Panc1 (cell line): ENCODE measurements around the gene CAV2. TPM values are rescaled to one million over a fixed set of nuclear protein-coding genes. Genes with fewer than 3 reads are reported as not detected.
A peak's percentile ranks its signal among the peaks of the same experiment; 100 is the strongest.

Experiments used
- ATAC-seq: fragments of 200-7000 bp; cut with Tn5 transposase; 2 replicates; pipeline ENCODE4 v1.9.1; 2020; ENCODE audit warnings: mild to moderate bottlenecking, moderate library complexity
- BruUV-seq: library from RNA; stranded (reverse); fragments of 400-500 nt; replicated peaks from 2 replicates; lab custom pipeline; 2021; lab: Mats Ljungman, UMichigan
- CTCF ChIA-PET: fragments of 300-600 bp; sonication (Branson Sonifier 250); formaldehyde crosslinking; loops from one replicate; lab custom pipeline; 2022; ENCODE audit warnings: antibody characterized with exemption; lab: Charles Lee
- POLR2A ChIA-PET: fragments of 300-600 bp; sonication (Branson Sonifier 250); formaldehyde crosslinking; loops from one replicate; lab custom pipeline; 2022; ENCODE audit warnings: antibody characterized with exemption; lab: Charles Lee
- DNase-seq: peaks from one replicate; pipeline ENCODE4 v3.0.0-alpha.2; 2010; ENCODE audit warnings: low read depth, low spot score
- H3K27ac ChIP-seq: 2 replicates; pipeline ENCODE4 v1.5.1; 2011; ENCODE audit warnings: mild to moderate bottlenecking, low read length, inconsistent platforms
- H3K27me3 ChIP-seq: fragments of 200-500 bp; sonication (Bioruptor generic); 2 replicates; pipeline ENCODE4 v1.6.0; 2014; ENCODE audit warnings: low read length, inconsistent platforms; ENCODE audit not compliant: control insufficient read depth, insufficient read depth
- H3K36me3 ChIP-seq: fragments of 200-500 bp; sonication (Bioruptor generic); 2 replicates; pipeline ENCODE4 v1.5.1; 2014; ENCODE audit warnings: inconsistent platforms, mild to moderate bottlenecking, low read length, moderate library complexity; ENCODE audit not compliant: control insufficient read depth, insufficient read depth
- H3K4me1 ChIP-seq: 2 replicates; pipeline ENCODE4 v1.5.1; 2011; ENCODE audit warnings: inconsistent platforms, mild to moderate bottlenecking, low read length, moderate library complexity; ENCODE audit not compliant: control insufficient read depth, insufficient read depth
- H3K4me3 ChIP-seq, 2 experiments: 2 replicates each; pipeline ENCODE4 v1.5.1; 2011 to 2012; ENCODE audit warnings: low read depth in 2 of 2, low read length in 2 of 2, mild to moderate bottlenecking in 2 of 2, inconsistent platforms in 1 of 2, moderate library complexity in 1 of 2
- H3K9me3 ChIP-seq: fragments of 200-500 bp; sonication (Bioruptor generic); 2 replicates; pipeline ENCODE4 v1.5.1; 2014; ENCODE audit warnings: low read depth, mild to moderate bottlenecking, inconsistent platforms, low read length, moderate library complexity; ENCODE audit not compliant: control insufficient read depth, insufficient read depth
- CTCF ChIP-seq: fragments of 450-650 bp; IDR thresholded peaks from 2 replicates; pipeline ENCODE4 v1.5.1; 2017; ENCODE audit warnings: mild to moderate bottlenecking
- POLR2AphosphoS5 ChIP-seq: IDR thresholded peaks from 2 replicates; pipeline ENCODE4 v1.6.1; 2012; ENCODE audit warnings: mild to moderate bottlenecking, low read depth, low read length, moderate library complexity
- REST ChIP-seq, 2 experiments: IDR thresholded peaks; 2 replicates each; pipeline ENCODE4 v1.6.1; 2011 to 2012; ENCODE audit warnings: low read depth in 2 of 2, control low read depth in 1 of 2, low read length in 1 of 2, mild to moderate bottlenecking in 1 of 2, moderate library complexity in 1 of 2; ENCODE audit not compliant: insufficient read depth in 1 of 2
- SIN3A ChIP-seq: IDR thresholded peaks from 2 replicates; pipeline ENCODE4 v1.6.1; 2012; ENCODE audit warnings: low read depth, mild to moderate bottlenecking, low read length, moderate library complexity, borderline replicate concordance; ENCODE audit not compliant: insufficient read depth
- TCF7L2 ChIP-seq: IDR thresholded peaks from 2 replicates; pipeline ENCODE4 v1.6.1; 2011; ENCODE audit warnings: mild to moderate bottlenecking, low read depth, low read length, inconsistent platforms
- in situ Hi-C: cut with HindIII; loops from 2 replicates; pipeline ENCODE4 v1.10.0; 2016; ENCODE audit warnings: low sequenced_read_pairs, low pct_unique_long_range_greater_than_20kb
- intact Hi-C: fragments of 100-400 bp; cut with micrococcal nuclease; formaldehyde crosslinking; loops from one replicate; pipeline ENCODE4 v1.10.0; 2022; ENCODE audit not compliant: unreplicated experiment
- total RNA-seq: library from RNA; stranded (reverse); gene quantifications from one replicate; pipeline ENCODE4 v1.2.1, GENCODE V29; 2021; ENCODE audit not compliant: unreplicated experiment

Gene CAV2
- total RNA-seq, 1 experiment from 2014 or later = 217 TPM

GRCh38 chr7:116540743-116541142 is 41.2 kb downstream of the CAV2 start:
- ATAC-seq = peak; percentile 47
- H3K4me1 ChIP-seq = peaks cover 83% of the 10 kb centered on the region
- H3K27ac ChIP-seq = peak overlapping the region; percentile 82
- ChIA-PET POLR2A (no interaction called here), CTCF (no interaction called here)
- TF ChIP-seq TCF7L2 (0 out of 2 replicates have a peak, but pooled peaks have one; percentile 22), CTCF (no peak), SIN3A (no peak)
- H3K36me3 ChIP-seq = peaks cover 43% of the 10 kb centered on the region
- DNase-seq = no peak
- intact Hi-C loops = no loop called here
- H3K27me3 ChIP-seq = no peaks in the 10 kb centered on the region
- BruUV-seq = no TSS peak
- in situ Hi-C loops = no loop called here
- no peaks in the 10 kb centered on the region for H3K9me3 ChIP-seq
- H3K4me3 ChIP-seq = no peak overlapping the region

- Histone ChIP-seq H3K27ac (peak overlapping the region; percentile 82), H3K36me3 (peaks cover 36% of the 10 kb centered on the region), H3K4me3 (no peak overlapping the region), H3K4me1 (peaks cover 82% of the 10 kb centered on the region), H3K27me3 (no peaks in the 10 kb centered on the region), H3K9me3 (no peaks in the 10 kb centered on the region)
- POLR2A ChIA-PET = no interaction called here
- ATAC-seq = no peak
- no TSS peak for BruUV-seq
- no peak for DNase-seq
- intact Hi-C loops (no loop called here), in situ Hi-C loops (no loop called here)
- CTCF ChIA-PET = interaction anchor here (1.3 kb wide), 1 partner anchor 16 kb away, joined by 3 read pairs; no protein-coding TSS in a partner anchor
- TF ChIP-seq CTCF (no peak), REST (IDR thresholded peaks at IDR 0.05; ENCODE audit: insufficient read depth in 1 of 2, low read depth in 2 of 2, low read length in 1 of 2) (no peak), SIN3A (no peak), POLR2AphosphoS5 (0 out of 2 replicates have a peak, but pooled peaks have one; percentile 16), TCF7L2 (no peak)
Measured at GRCh38 chr7:116541951-116542350, 42.4 kb downstream of the CAV2 start.
